GM18951 (cell line): ENCODE data around the gene EPN2.

ENCODE experiments used
- POLR2A ChIP-seq: IDR thresholded peaks from 4 replicates; pipeline ENCODE4 v1.6.1; 2011; ENCODE audit warnings: mild to moderate bottlenecking; ENCODE audit not compliant: insufficient read length, insufficient read depth; ENCODE audit errors: extremely low read depth
- in situ Hi-C: fragments of 300-500 bp; cut with MboI; formaldehyde crosslinking; loops from one replicate; pipeline ENCODE4 v1.12.0; 2022; ENCODE audit warnings: low sequenced_read_pairs, mixed read lengths, inconsistent platforms; ENCODE audit not compliant: unreplicated experiment

Gene EPN2

DNA sequence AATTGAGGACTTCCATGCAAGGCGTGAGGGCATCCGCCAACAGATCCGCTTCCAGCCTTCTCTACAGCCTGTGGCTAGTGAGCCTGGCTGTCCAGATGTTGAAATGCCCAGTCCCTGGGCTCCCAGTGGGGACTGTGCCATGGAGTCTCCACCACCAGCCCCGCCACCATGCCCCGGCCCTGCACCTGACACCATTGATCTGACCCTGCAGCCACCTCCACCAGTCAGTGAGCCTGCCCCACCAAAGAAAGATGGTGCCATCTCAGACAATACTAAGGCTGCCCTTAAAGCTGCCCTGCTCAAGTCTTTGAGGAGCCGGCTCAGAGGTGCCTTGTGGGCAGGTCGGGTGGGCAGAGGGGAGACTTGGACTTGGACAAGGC is 144.2 kb downstream of the EPN2 start:
- in situ Hi-C loops, result no loop called here

DNA sequence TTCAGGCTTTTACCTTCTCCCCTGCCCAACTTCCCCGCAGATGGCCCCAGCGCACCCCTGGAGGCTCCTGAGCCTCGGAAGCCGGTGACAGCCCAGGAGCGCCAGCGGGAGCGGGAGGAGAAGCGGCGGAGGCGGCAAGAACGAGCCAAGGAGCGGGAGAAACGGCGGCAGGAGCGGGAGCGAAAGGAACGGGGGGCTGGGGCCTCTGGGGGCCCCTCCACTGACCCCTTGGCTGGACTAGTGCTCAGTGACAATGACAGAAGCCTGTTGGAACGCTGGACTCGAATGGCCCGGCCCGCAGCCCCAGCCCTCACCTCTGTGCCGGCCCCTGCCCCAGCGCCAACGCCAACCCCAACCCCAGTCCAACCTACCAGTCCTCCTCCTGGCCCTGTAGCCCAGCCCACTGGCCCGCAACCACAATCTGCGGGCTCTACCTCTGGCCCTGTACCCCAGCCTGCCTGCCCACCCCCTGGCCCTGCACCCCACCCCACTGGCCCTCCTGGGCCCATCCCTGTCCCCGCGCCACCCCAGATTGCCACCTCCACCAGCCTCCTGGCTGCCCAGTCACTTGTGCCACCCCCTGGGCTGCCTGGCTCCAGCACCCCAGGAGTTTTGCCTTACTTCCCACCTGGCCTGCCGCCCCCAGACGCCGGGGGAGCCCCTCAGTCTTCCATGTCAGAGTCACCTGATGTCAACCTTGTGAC is 144.7 kb downstream of the EPN2 start:
- in situ Hi-C loops, result no loop called here
- TF ChIP-seq POLR2A, result no peak

More for the DNA sequence above, 144.2 kb downstream of the EPN2 start:
- TF ChIP-seq POLR2A, result no peak

DNA sequence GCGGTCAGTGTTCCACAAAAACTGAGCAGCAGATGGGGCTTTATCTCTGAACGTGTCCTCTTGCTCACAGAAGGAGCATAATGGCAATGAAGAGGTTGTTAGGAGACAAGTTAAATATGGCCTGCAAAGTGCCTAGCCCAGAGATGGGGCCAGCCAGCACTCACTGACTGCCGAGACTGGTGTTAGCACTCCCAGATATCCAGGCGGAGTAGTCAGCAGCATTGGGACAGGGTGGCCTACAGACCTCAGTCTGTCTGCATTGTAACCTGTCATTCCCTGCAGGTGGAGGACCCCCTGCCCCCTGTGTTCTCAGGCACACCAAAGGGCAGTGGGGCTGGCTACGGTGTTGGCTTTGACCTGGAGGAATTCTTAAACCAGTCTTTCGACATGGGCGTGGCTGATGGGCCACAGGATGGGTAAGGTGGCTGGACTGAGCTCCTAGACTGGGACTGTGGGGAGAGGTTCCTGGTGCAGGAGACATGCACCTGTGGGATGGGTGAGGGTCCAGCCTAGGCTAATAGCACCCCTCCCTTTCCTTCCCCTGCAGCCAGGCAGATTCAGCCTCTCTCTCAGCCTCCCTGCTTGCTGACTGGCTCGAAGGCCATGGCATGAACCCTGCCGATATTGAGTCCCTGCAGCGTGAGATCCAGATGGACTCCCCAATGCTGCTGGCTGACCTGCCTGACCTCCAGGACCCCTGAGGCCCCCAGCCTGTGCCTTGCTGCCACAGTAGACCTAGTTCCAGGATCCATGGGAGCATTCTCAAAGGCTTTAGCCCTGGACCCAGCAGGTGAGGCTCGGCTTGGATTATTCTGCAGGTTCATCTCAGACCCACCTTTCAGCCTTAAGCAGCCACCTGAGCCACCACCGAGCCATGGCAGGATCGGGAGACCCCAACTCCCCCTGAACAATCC is 145.6 kb downstream of the EPN2 start:
- TF ChIP-seq POLR2A, result no peak
- in situ Hi-C loops, result no loop called here

DNA sequence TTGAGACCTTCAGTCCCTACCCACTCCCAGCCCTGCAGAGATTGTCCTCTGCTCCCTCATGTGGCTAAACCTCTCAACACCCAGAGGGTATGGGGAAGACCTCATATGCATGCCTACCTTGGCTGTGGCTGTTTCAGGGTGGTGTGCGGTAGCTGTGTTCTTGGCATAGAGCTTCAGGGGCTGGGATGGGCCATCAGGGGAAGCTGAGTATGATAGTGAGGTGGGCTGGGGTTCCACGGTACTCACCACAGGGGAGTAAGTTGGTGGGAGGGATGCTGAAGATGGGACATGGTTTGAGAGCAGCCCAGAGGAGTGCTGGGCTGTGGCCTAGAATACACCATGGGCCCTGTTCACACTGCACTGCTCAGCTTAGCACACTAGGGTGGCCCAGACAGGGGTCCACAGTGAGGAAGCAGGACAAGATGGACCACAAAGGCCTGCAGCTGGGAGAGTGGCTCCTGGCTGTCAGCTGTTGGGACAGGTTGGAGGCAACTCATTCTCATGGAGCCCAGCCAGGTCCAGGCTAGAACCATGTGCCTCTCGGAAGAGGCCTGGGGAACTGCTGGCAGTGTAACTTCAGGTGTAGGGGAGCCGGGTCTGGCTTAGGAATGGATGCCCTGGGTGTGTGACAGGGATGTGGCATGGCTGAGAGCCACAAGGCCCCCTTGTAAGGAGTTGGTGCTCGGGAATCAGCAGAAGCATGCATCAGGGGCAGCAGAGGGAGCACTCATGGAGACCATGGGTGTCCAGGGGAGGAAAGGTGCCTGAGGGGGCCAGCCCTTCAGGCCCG is 146.7 kb downstream of the EPN2 start:
- TF ChIP-seq POLR2A, result no peak

DNA sequence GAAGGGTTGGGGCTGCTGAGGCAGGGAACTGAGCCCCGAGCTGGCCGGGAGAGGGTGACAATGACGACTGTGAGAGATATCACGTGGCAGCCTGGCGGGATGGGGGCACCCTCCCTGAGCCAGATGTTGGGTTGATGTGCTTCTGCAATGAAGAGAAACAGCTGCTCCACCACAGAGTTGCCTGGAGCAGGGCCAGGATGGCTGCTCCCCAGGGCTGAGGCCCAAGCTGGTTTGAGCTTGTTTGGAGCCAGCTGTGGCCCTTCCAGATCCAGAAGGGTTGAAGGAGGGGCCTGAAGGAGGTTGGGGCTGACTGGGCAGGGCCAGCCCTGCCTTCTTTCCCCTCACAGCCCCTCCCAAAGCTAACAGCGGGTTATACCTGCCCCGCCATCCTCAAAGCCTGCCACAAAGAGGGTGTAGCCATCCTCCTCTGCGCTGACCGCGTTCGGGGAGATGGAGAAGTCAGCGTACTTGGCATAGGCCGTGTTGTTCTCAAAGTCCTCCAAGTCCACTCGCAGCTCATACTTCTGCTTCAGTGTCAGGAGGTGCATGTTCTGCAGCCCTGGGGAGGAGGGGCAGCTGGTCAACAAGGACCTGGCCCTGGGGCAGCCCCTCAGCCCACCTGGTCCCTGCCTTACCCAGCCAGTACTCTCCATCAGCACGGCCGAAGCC is 147.7 kb downstream of the EPN2 start:
- in situ Hi-C loops, result no loop called here
- no peak for TF ChIP-seq POLR2A

More for the DNA sequence above, 146.7 kb downstream of the EPN2 start:
- in situ Hi-C loops, result no loop called here

DNA sequence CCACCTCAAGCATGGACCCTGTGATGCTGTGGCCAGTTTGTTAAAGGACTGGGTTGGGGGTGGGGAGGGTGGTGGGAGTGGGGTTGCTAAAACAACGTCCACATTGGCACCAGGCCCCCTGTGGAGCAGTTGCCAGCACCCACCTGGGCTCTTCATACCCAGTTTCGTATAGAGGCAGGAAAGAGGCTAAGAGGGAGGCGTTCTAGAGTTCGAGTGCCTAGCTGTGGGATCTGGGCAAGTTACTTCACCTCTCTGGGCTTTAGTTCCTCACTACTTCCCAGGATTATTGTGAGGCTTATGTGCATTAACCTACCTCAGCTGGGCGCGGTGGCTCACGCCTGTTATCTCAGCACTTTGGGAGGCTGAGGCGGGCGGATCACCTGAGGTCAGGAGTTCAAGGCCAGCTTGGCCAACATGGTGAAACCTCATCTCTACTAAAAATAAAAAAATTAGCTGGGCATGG is 148.4 kb downstream of the EPN2 start:
- no peak for TF ChIP-seq POLR2A
- in situ Hi-C loops, result no loop called here
